H1 (cell line): ENCODE measurements around the gene PCDHGA2. TPM values are rescaled to one million over a fixed set of nuclear protein-coding genes. Genes with fewer than 3 reads are reported as not detected.

Experiments used
- CTCF ChIA-PET: fragments of 300-600 bp; sonication (Branson Sonifier 250); formaldehyde crosslinking; loops from one replicate; lab custom pipeline; 2021; ENCODE audit not compliant: partially characterized antibody; lab: Charles Lee
- POLR2A ChIA-PET: fragments of 300-600 bp; sonication (Branson Sonifier 250); formaldehyde crosslinking; loops from one replicate; lab custom pipeline; 2021; ENCODE audit warnings: inconsistent platforms; ENCODE audit not compliant: partially characterized antibody; lab: Charles Lee
- DNase-seq, 2 experiments: peaks; one replicate each; pipeline versions ENCODE4 v3.0.0 to v3.0.0-alpha.2; 2010 to 2022; ENCODE audit warnings: low spot score in 2 of 2, low read depth in 1 of 2, mixed read lengths in 1 of 2
- FAIRE-seq: peaks from 2 replicates; lab custom pipeline; 2011; peaks lifted over from hg19 to GRCh38; lab: Jason Lieb, UNC
- H2AFZ ChIP-seq: 2 replicates; pipeline ENCODE4 v1.8.1; 2012; ENCODE audit warnings: low read length, inconsistent platforms
- H2AK5ac ChIP-seq: 2 replicates; pipeline ENCODE4 v1.6.1; 2013; ENCODE audit warnings: low read depth, low read length
- H2BK120ac ChIP-seq: replicated peaks from 2 replicates; pipeline ENCODE3; 2013; ENCODE audit warnings: low read depth, low read length, inconsistent platforms
- H2BK12ac ChIP-seq: 2 replicates; pipeline ENCODE4 v1.6.1; 2013; ENCODE audit warnings: low read depth, low read length
- H2BK15ac ChIP-seq: 2 replicates; pipeline ENCODE4 v1.6.1; 2013; ENCODE audit warnings: low read length
- H2BK20ac ChIP-seq: 2 replicates; pipeline ENCODE4 v1.6.1; 2013; ENCODE audit warnings: low read length
- H2BK5ac ChIP-seq: 2 replicates; pipeline ENCODE4 v1.6.1; 2013; ENCODE audit warnings: low read depth, low read length
- H3K14ac ChIP-seq: 2 replicates; pipeline ENCODE4 v1.6.1; 2013; ENCODE audit warnings: inconsistent platforms; ENCODE audit not compliant: insufficient read length
- H3K18ac ChIP-seq: 2 replicates; pipeline ENCODE4 v1.6.1; 2013; ENCODE audit warnings: low read length; ENCODE audit errors: extremely low read depth
- H3K23ac ChIP-seq: 2 replicates; pipeline ENCODE4 v1.6.1; 2013; ENCODE audit warnings: inconsistent platforms; ENCODE audit not compliant: insufficient read length
- H3K23me2 ChIP-seq: 2 replicates; pipeline ENCODE4 v1.6.1; 2013; ENCODE audit warnings: low read depth, low read length
- H3K27ac ChIP-seq: 2 replicates; pipeline ENCODE4 v1.6.1; 2011; ENCODE audit warnings: low read depth, low read length, inconsistent platforms
- H3K27me3 ChIP-seq, 4 experiments: replicated peaks in 1 of 4; 1 replicate in 1 of 4; 2 replicates in 3 of 4; pipeline versions ENCODE4 v1.6.1 to v1.8.1; 2011 to 2013; ENCODE audit warnings: low read length in 3 of 4, mild to moderate bottlenecking in 3 of 4, inconsistent platforms in 2 of 4, mixed read lengths in 2 of 4, moderate library complexity in 1 of 4; ENCODE audit not compliant: control insufficient read depth in 3 of 4, insufficient read depth in 3 of 4; ENCODE audit errors: extremely low read depth in 1 of 4
- H3K36me3 ChIP-seq, 4 experiments: 2 replicates each; pipeline versions ENCODE4 v1.6.1 to v1.8.1; 2011 to 2013; ENCODE audit warnings: mild to moderate bottlenecking in 4 of 4, low read length in 3 of 4, moderate library complexity in 2 of 4, control low read depth in 1 of 4, inconsistent platforms in 1 of 4; ENCODE audit not compliant: insufficient read depth in 4 of 4, control insufficient read depth in 2 of 4
- H3K4ac ChIP-seq: replicated peaks from 2 replicates; pipeline ENCODE3; 2013; ENCODE audit warnings: low read length, low read depth, mixed read lengths, inconsistent platforms; ENCODE audit not compliant: insufficient read length
- H3K4me1 ChIP-seq, 4 experiments: replicated peaks in 1 of 4; 1 replicate in 1 of 4; 2 replicates in 3 of 4; pipeline versions ENCODE4 v1.6.1 to v1.8.1; 2011 to 2013; ENCODE audit warnings: low read length in 3 of 4, inconsistent platforms in 2 of 4, mixed read lengths in 1 of 4; ENCODE audit not compliant: insufficient read depth in 4 of 4, control insufficient read depth in 3 of 4
- H3K4me2 ChIP-seq, 2 experiments: 2 replicates each; pipeline versions ENCODE4 v1.6.1 to v1.8.1; 2011 to 2013; ENCODE audit warnings: low read depth in 2 of 2, low read length in 2 of 2, control low read depth in 1 of 2, inconsistent platforms in 1 of 2, mild to moderate bottlenecking in 1 of 2; ENCODE audit not compliant: insufficient read depth in 1 of 2
- H3K4me3 ChIP-seq, 4 experiments: fragments of 200-600, 300-600 bp in 1 of 4; sonication (generic), shearing (Covaris generic), sonication (Bioruptor Twin) in 1 of 4; 2 replicates each; pipeline versions ENCODE4 v1.5.1 to v1.8.1; 2011 to 2016; ENCODE audit warnings: low read length in 4 of 4, low read depth in 3 of 4, control low read depth in 2 of 4, inconsistent platforms in 2 of 4, mild to moderate bottlenecking in 2 of 4, mixed read lengths in 1 of 4, moderate library complexity in 1 of 4; ENCODE audit not compliant: insufficient read depth in 2 of 4; ENCODE audit errors: extremely low read depth in 1 of 4
- H3K56ac ChIP-seq: replicated peaks from 2 replicates; pipeline ENCODE3; 2013; ENCODE audit warnings: low read depth, mild to moderate bottlenecking, mixed read lengths, low read length, inconsistent platforms; ENCODE audit not compliant: insufficient read length
- H3K79me1 ChIP-seq: 2 replicates; pipeline ENCODE4 v1.6.1; 2013; ENCODE audit warnings: low read depth, low read length, control low read depth
- H3K79me2 ChIP-seq, 2 experiments: 2 replicates each; pipeline versions ENCODE4 v1.6.1 to v1.8.1; 2012 to 2013; ENCODE audit warnings: low read length in 2 of 2, mild to moderate bottlenecking in 2 of 2, inconsistent platforms in 1 of 2; ENCODE audit not compliant: insufficient read depth in 2 of 2, control insufficient read depth in 1 of 2
- H3K9ac ChIP-seq, 4 experiments: replicated peaks in 1 of 4; 1 replicate in 1 of 4; 2 replicates in 3 of 4; pipeline versions ENCODE4 v1.6.1 to v1.8.1; 2011 to 2013; ENCODE audit warnings: low read depth in 3 of 4, low read length in 3 of 4, control low read depth in 2 of 4, mild to moderate bottlenecking in 2 of 4, moderate library complexity in 2 of 4, inconsistent platforms in 1 of 4; ENCODE audit errors: extremely low read depth in 1 of 4
- H3K9me3 ChIP-seq, 2 experiments: 2 replicates each; pipeline versions ENCODE4 v1.6.1 to v1.8.1; 2012 to 2013; ENCODE audit warnings: mild to moderate bottlenecking in 2 of 2, moderate library complexity in 2 of 2, control low read depth in 1 of 2, inconsistent platforms in 1 of 2, low read depth in 1 of 2, low read length in 1 of 2, mixed read lengths in 1 of 2; ENCODE audit not compliant: insufficient read depth in 2 of 2
- H4K20me1 ChIP-seq, 2 experiments: replicated peaks in 1 of 2; 2 replicates each; pipeline versions ENCODE3 to v1.8.1; 2011 to 2013; ENCODE audit warnings: inconsistent platforms in 2 of 2, low read length in 2 of 2, mild to moderate bottlenecking in 1 of 2; ENCODE audit not compliant: insufficient read depth in 2 of 2, control insufficient read depth in 1 of 2
- H4K5ac ChIP-seq: 2 replicates; pipeline ENCODE4 v1.6.1; 2013; ENCODE audit warnings: low read length, low read depth, mixed read lengths, inconsistent platforms; ENCODE audit not compliant: insufficient read length
- H4K8ac ChIP-seq: 2 replicates; pipeline ENCODE4 v1.8.0; 2013; ENCODE audit warnings: mild to moderate bottlenecking, moderate library complexity, low read length, inconsistent platforms; ENCODE audit not compliant: insufficient read depth; ENCODE audit errors: extremely low read depth
- H4K91ac ChIP-seq: replicated peaks from 2 replicates; pipeline ENCODE3; 2013; ENCODE audit warnings: low read length, mixed read lengths, inconsistent platforms; ENCODE audit not compliant: insufficient read length
- GTF2F1 ChIP-seq: IDR thresholded peaks from 2 replicates; pipeline ENCODE4 v1.6.1; 2012; ENCODE audit warnings: low read depth, low read length, improper control_type of control experiment, borderline replicate concordance
- WGBS, 2 experiments: shearing (Covaris generic) in 1 of 2; methylation state at CpG; one replicate each; pipeline versions ENCODE4 v1.1.6 to v1.1.7; 2013 to 2015; ENCODE audit warnings: low lambda C conversion rate in 2 of 2, mixed read lengths in 2 of 2, inconsistent platforms in 1 of 2, low coverage in 1 of 2, missing lambda C conversion rate in 1 of 2; ENCODE audit not compliant: insufficient replicate concordance in 2 of 2, insufficient coverage in 1 of 2, insufficient read length in 1 of 2; ENCODE audit errors: extremely low coverage in 1 of 2, missing lambda C conversion rate in 1 of 2; 5-methylcytosine and 5-hydroxymethylcytosine counted together
- polyA plus RNA-seq, 7 experiments: library from polyadenylated mRNA; depleted of rRNA in 3 of 7; stranded (reverse) in 5 of 7; unstranded in 2 of 7; fragments of >200 nt in 5 of 7; fragments of 200-250 nt in 2 of 7; gene quantifications; 1 replicate in 5 of 7; 2 replicates in 1 of 7; 4 replicates in 1 of 7; pipeline versions ENCODE4 v1.2.1 to v1.2.3, GENCODE V29; 2011 to 2013; ENCODE audit warnings: missing spikeins in 2 of 7, mixed read lengths in 2 of 7
- total RNA-seq: library from RNA; stranded (reverse); fragmentation: NEBNext Ultra II Directional; extraction: Animal tissue kit (Norgen Biotek cat#: 25700); gene quantifications from 2 replicates; pipeline ENCODE4 v1.2.1, GENCODE V29; 2021

The PCDHGA2 gene
- total and polyA plus RNA-seq, 2 of the 8 experiments (the other 6 are each of a cell fraction or from before 2014, with no cell fraction given) = 0.32 to 0.39 TPM

- Histone ChIP-seq H3K14ac (no peak overlapping the region), H3K27me3 (no peaks in the 10 kb centered on the region), H3K56ac (no peak overlapping the region), H2AK5ac (no peak overlapping the region), H3K23me2 (no peaks in the 10 kb centered on the region), H2BK5ac (no peak overlapping the region), H2BK12ac (no peak overlapping the region), H3K4me3 (no peak overlapping the region), H4K20me1 (no peaks in the 10 kb centered on the region), H3K9ac (no peak overlapping the region), H3K4me2 (no peak overlapping the region), H3K79me2 (no peaks in the 10 kb centered on the region), H3K4me1 (no peaks in the 10 kb centered on the region), H2BK15ac (no peak overlapping the region), H3K23ac (no peak overlapping the region), H4K91ac (no peak overlapping the region), H2BK120ac (no peak overlapping the region), H3K18ac (no peak overlapping the region), H3K4ac (no peak overlapping the region), H3K36me3 (no peaks in the 10 kb centered on the region), H4K5ac (no peak overlapping the region), H4K8ac (no peak overlapping the region), H3K9me3 (peaks cover 33 to 46% of the 10 kb centered on the region in 2 experiments; a peak in 3 of 4 replicates), H3K27ac (no peak overlapping the region), H2AFZ (no peak overlapping the region), H2BK20ac (no peak overlapping the region), H3K79me1 (no peaks in the 10 kb centered on the region)
- POLR2A ChIA-PET = no interaction called here
- FAIRE-seq (no peak), DNase-seq (no peak)
- WGBS, 2 experiments = 85% methylated on average over 1 of the region's 1 CpG; no CpG with 5 or more reads in 1 of the 2 experiments
- CTCF ChIA-PET = interaction anchor here (0.8 to 4.8 kb wide), 26 partner anchors 8 to 224 kb away, joined by 3 to 21 read pairs (median 4); partner anchors contain the start of genes PCDHB14, PCDHB15, PCDHB4 and PCDHGA1
- TF ChIP-seq GTF2F1 = no peak
Measured at GRCh38 chr5:141342773-141343172, 4.2 kb downstream of the PCDHGA2 start.
